MM.1S (cell line): ENCODE measurements around the gene RRM1.

Experiments used
- CTCF ChIP-seq: fragments of 300-600 bp; sonication (generic); IDR thresholded peaks from 2 replicates; pipeline ENCODE4 v1.5.1; 2016; ENCODE audit warnings: antibody characterized with exemption, low read length, mixed read lengths
- EZH2 ChIP-seq: fragments of 300-600 bp; sonication (generic); optimal IDR thresholded peaks from 2 replicates; pipeline ENCODE3; 2017; ENCODE audit warnings: low read depth, mild to moderate bottlenecking, antibody characterized with exemption, low read length, mixed read lengths
- EZH2phosphoT487 ChIP-seq: fragments of 300-600 bp; sonication (generic); IDR thresholded peaks from 2 replicates; pipeline ENCODE4 v1.6.1; 2018; ENCODE audit warnings: antibody characterized with exemption, low read length

- TF ChIP-seq CTCF, result no peak
- no peak for TF ChIP-seq EZH2phosphoT487
- TF ChIP-seq EZH2, result no peak
Measured at GRCh38 chr11:4049006-4049405, 45.6 kb upstream of the RRM1 start.
